GM23338 (cell line): ENCODE results near the gene ANP32A.

Source experiments
- CTCF ChIP-seq, 2 experiments: fragments of 200-600 bp in 1 of 2; sonication (generic) in 1 of 2; conservative IDR thresholded peaks; 2 replicates each; pipeline versions ENCODE4 v1.5.1 to v1.6.1; 2016 to 2017; ENCODE audit warnings: antibody characterized with exemption in 2 of 2, low read depth in 2 of 2, mild to moderate bottlenecking in 2 of 2, moderate library complexity in 1 of 2
- ETS1 ChIP-seq: IDR thresholded peaks from 2 replicates; pipeline ENCODE4 v1.6.1; 2016; ENCODE audit warnings: antibody characterized with exemption
- EZH2 ChIP-seq: fragments of 200-600 bp; sonication (generic); IDR thresholded peaks from one replicate; pipeline ENCODE4 v1.8.0; 2017; ENCODE audit warnings: antibody characterized with exemption, mild to moderate bottlenecking, low read depth; ENCODE audit not compliant: unreplicated experiment
- EZH2phosphoT487 ChIP-seq: fragments of 200-600 bp; sonication (generic); IDR thresholded peaks from one replicate; pipeline ENCODE4 v1.8.1; 2018; ENCODE audit warnings: antibody characterized with exemption; ENCODE audit not compliant: unreplicated experiment
- POLR2AphosphoS5 ChIP-seq: IDR thresholded peaks from 2 replicates; pipeline ENCODE4 v1.6.1; 2016; ENCODE audit warnings: antibody characterized with exemption, low read depth
- REST ChIP-seq: IDR thresholded peaks from one replicate; pipeline ENCODE4 v1.6.1; 2018; ENCODE audit warnings: antibody characterized with exemption; ENCODE audit not compliant: unreplicated experiment
- ZNF114 ChIP-seq: fragments of 250-450 bp; sonication (Bioruptor Pico); IDR thresholded peaks from 2 replicates; pipeline ENCODE4 v1.5.0; 2020; ENCODE audit warnings: mild to moderate bottlenecking, moderate library complexity

GRCh38 chr15:68834346-68834745 lies 13.7 kb upstream of the ANP32A start:
- TF ChIP-seq CTCF (conservative IDR thresholded peaks at IDR 0.05; ENCODE audit: low read depth in 2 of 2) (no peak), EZH2phosphoT487 (no peak), POLR2AphosphoS5 (no peak), REST (no peak), EZH2 (no peak), ETS1 (no peak), ZNF114 (CRISPR knock-in tag) (no peak)
